HEK293T (cell line): Measurements from ENCODE around the gene MECR.

Experiments
- ARNT ChIP-seq: fragments of 450-650 bp; IDR thresholded peaks from 2 replicates; pipeline ENCODE4 v1.6.1; 2017; ENCODE audit warnings: mild to moderate bottlenecking
- BHLHE40 ChIP-seq: fragments of 450-650 bp; IDR thresholded peaks from 2 replicates; pipeline ENCODE4 v1.6.1; 2016; ENCODE audit warnings: mild to moderate bottlenecking, moderate library complexity, borderline replicate concordance
- CTBP1 ChIP-seq: fragments of 450-650 bp; IDR thresholded peaks from 2 replicates; pipeline ENCODE4 v1.6.1; 2016; ENCODE audit warnings: borderline replicate concordance
- ELF4 ChIP-seq: fragments of 450-650 bp; IDR thresholded peaks from 2 replicates; pipeline ENCODE4 v1.6.1; 2017; ENCODE audit warnings: antibody characterized with exemption
- FOXA1 ChIP-seq: fragments of 450-650 bp; IDR thresholded peaks from 2 replicates; pipeline ENCODE4 v1.6.1; 2016; ENCODE audit warnings: mild to moderate bottlenecking
- FOXK2 ChIP-seq: fragments of 450-650 bp; IDR thresholded peaks from 2 replicates; pipeline ENCODE4 v1.6.1; 2016; ENCODE audit warnings: mild to moderate bottlenecking
- FOXM1 ChIP-seq: fragments of 450-650 bp; IDR thresholded peaks from 2 replicates; pipeline ENCODE4 v1.6.1; 2017; ENCODE audit warnings: mild to moderate bottlenecking, borderline replicate concordance
- HDGF ChIP-seq: fragments of 450-650 bp; IDR thresholded peaks from 2 replicates; pipeline ENCODE4 v1.6.1; 2017; ENCODE audit warnings: antibody characterized with exemption, borderline replicate concordance
- LEF1 ChIP-seq: fragments of 450-650 bp; IDR thresholded peaks from 2 replicates; pipeline ENCODE4 v1.6.1; 2017; ENCODE audit warnings: mild to moderate bottlenecking, borderline replicate concordance
- NFRKB ChIP-seq: fragments of 450-650 bp; IDR thresholded peaks from 2 replicates; pipeline ENCODE4 v1.6.1; 2016; ENCODE audit warnings: mild to moderate bottlenecking, moderate library complexity
- PKNOX1 ChIP-seq: fragments of 450-650 bp; IDR thresholded peaks from 2 replicates; pipeline ENCODE4 v1.6.1; 2016
- SP1 ChIP-seq: fragments of 450-650 bp; IDR thresholded peaks from 2 replicates; pipeline ENCODE4 v1.6.1; 2017
- SUZ12 ChIP-seq: fragments of 450-650 bp; IDR thresholded peaks from 2 replicates; pipeline ENCODE4 v1.6.1; 2016; ENCODE audit warnings: mild to moderate bottlenecking
- TARDBP ChIP-seq: fragments of 450-650 bp; IDR thresholded peaks from 2 replicates; pipeline ENCODE4 v1.6.1; 2016

GRCh38 chr1:29269382-29269781 is 38.6 kb upstream of the MECR start:
- no peak for TF ChIP-seq HDGF
- no peak for TF ChIP-seq SP1
- TF ChIP-seq PKNOX1: no peak
- no peak for TF ChIP-seq TARDBP
- TF ChIP-seq BHLHE40: no peak
- TF ChIP-seq LEF1: no peak
- no peak for TF ChIP-seq FOXA1
- TF ChIP-seq FOXM1: no peak
- no peak for TF ChIP-seq SUZ12
- no peak for TF ChIP-seq ARNT
- no peak for TF ChIP-seq NFRKB
- no peak for TF ChIP-seq FOXK2
- no peak for TF ChIP-seq CTBP1
- TF ChIP-seq ELF4: no peak
